Trophoblast cell (in vitro differentiated cells and primary cell): ENCODE measurements around the gene TUBB3.

Experiments used
- DNase-seq, 2 donors: peaks; one replicate each; pipeline ENCODE4 v3.0.0-alpha.2; 2016
- H2AFZ ChIP-seq: 2 replicates; pipeline ENCODE4 v1.6.1; 2013; ENCODE audit warnings: low read length, moderate library complexity, mild to moderate bottlenecking; ENCODE audit not compliant: insufficient read depth, poor library complexity
- H2AK5ac ChIP-seq: 2 replicates; pipeline ENCODE4 v1.6.1; 2013; ENCODE audit warnings: mild to moderate bottlenecking, low read length
- H2BK120ac ChIP-seq: 2 replicates; pipeline ENCODE4 v1.6.1; 2013; ENCODE audit warnings: low read length, mild to moderate bottlenecking, moderate library complexity; ENCODE audit not compliant: insufficient read depth, poor library complexity
- H2BK12ac ChIP-seq: 2 replicates; pipeline ENCODE4 v1.6.1; 2013; ENCODE audit warnings: mild to moderate bottlenecking, low read length, moderate library complexity
- H2BK5ac ChIP-seq: 2 replicates; pipeline ENCODE4 v1.6.1; 2013; ENCODE audit warnings: low read length, low read depth, moderate library complexity, mild to moderate bottlenecking; ENCODE audit not compliant: poor library complexity
- H3K14ac ChIP-seq: 2 replicates; pipeline ENCODE4 v1.6.1; 2013; ENCODE audit warnings: mild to moderate bottlenecking, low read length
- H3K18ac ChIP-seq: 2 replicates; pipeline ENCODE4 v1.6.1; 2013; ENCODE audit warnings: mild to moderate bottlenecking, low read length
- H3K23ac ChIP-seq: 2 replicates; pipeline ENCODE4 v1.6.1; 2013; ENCODE audit warnings: low read length
- H3K27ac ChIP-seq: 2 replicates; pipeline ENCODE4 v1.5.1; 2013; ENCODE audit warnings: low read depth, mild to moderate bottlenecking, inconsistent platforms, low read length, moderate library complexity
- H3K27me3 ChIP-seq: 2 replicates; pipeline ENCODE4 v1.6.1; 2013; ENCODE audit warnings: inconsistent platforms, mild to moderate bottlenecking, low read length, moderate library complexity; ENCODE audit not compliant: insufficient read depth
- H3K36me3 ChIP-seq, 2 experiments: 1 replicate in 1 of 2; 2 replicates in 1 of 2; pipeline ENCODE4 v1.6.1; 2013; ENCODE audit warnings: low read length in 2 of 2, mild to moderate bottlenecking in 2 of 2, moderate library complexity in 1 of 2; ENCODE audit not compliant: insufficient read depth in 2 of 2, control insufficient read depth in 1 of 2
- H3K4ac ChIP-seq: 2 replicates; pipeline ENCODE4 v1.6.1; 2013; ENCODE audit warnings: low read depth, mild to moderate bottlenecking, low read length, moderate library complexity
- H3K4me1 ChIP-seq, 2 experiments: 1 replicate in 1 of 2; 2 replicates in 1 of 2; pipeline ENCODE4 v1.6.1; 2013; ENCODE audit warnings: low read length in 2 of 2, mild to moderate bottlenecking in 2 of 2, moderate library complexity in 1 of 2; ENCODE audit not compliant: insufficient read depth in 2 of 2, control insufficient read depth in 1 of 2
- H3K4me2 ChIP-seq: 2 replicates; pipeline ENCODE4 v1.6.1; 2013; ENCODE audit warnings: inconsistent platforms, mild to moderate bottlenecking, low read length, moderate library complexity
- H3K4me3 ChIP-seq: 2 replicates; pipeline ENCODE4 v1.5.1; 2013; ENCODE audit warnings: mild to moderate bottlenecking, low read depth, low read length, inconsistent platforms
- H3K79me1 ChIP-seq: one replicate; pipeline ENCODE4 v1.6.1; 2013; ENCODE audit warnings: low read length
- H3K79me2 ChIP-seq: 2 replicates; pipeline ENCODE4 v1.6.1; 2013; ENCODE audit warnings: low read length, mild to moderate bottlenecking; ENCODE audit not compliant: control insufficient read depth, insufficient read depth, poor library complexity
- H3K9ac ChIP-seq: 2 replicates; pipeline ENCODE4 v1.6.1; 2013; ENCODE audit warnings: mild to moderate bottlenecking, low read length
- H3K9me3 ChIP-seq: 2 replicates; pipeline ENCODE4 v1.6.1; 2013; ENCODE audit warnings: low read depth, mild to moderate bottlenecking, control low read depth, inconsistent platforms, low read length; ENCODE audit not compliant: insufficient read depth
- H4K12ac ChIP-seq: 2 replicates; pipeline ENCODE4 v1.6.1; 2013; ENCODE audit warnings: low read depth, mild to moderate bottlenecking, low read length, moderate library complexity
- H4K8ac ChIP-seq: 2 replicates; pipeline ENCODE4 v1.6.1; 2013; ENCODE audit warnings: low read depth, mild to moderate bottlenecking, low read length, moderate library complexity
- H4K91ac ChIP-seq: one replicate; pipeline ENCODE4 v1.6.1; 2013; ENCODE audit warnings: low read depth, mild to moderate bottlenecking, low read length, moderate library complexity
- WGBS: extraction: QIAGEN DNeasy Blood & Tissue Kit; methylation state at CpG from one replicate; pipeline ENCODE4 v1.1.7; 2013; ENCODE audit warnings: missing lambda C conversion rate; ENCODE audit not compliant: insufficient read length, insufficient coverage; ENCODE audit errors: extremely low coverage; 5-methylcytosine and 5-hydroxymethylcytosine counted together

The TUBB3 gene

DNA sequence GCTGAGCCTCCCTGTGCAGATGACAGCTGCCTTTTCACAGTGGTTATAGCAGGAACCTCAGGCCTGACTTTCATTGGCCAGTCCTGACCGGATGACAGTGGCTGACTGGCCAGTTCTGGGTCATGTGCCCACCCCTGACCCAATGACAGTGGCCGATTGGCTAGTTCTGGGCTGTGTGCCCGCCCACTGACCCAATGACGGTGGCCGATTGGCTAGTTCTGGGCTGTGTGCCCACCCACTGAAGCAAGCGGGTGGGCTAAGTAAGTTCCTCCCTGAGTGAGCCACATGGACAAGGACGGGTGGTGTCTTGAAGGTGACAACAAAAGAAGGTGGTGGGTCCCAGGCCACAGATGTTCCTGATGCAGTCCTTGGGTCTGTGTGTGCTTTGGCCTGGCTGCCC lies 34.9 kb downstream of the TUBB3 start:
- H3K4me1 ChIP-seq: peaks cover 0 to 5% of the 10 kb centered on the region in 2 experiments
- no peak overlapping the region for H2BK5ac ChIP-seq
- peak in 1 of 2 donors; percentile 14 for DNase-seq
- no peak overlapping the region for H4K12ac ChIP-seq
- peaks cover 2% of the 10 kb centered on the region for H3K9me3 ChIP-seq
- no peak overlapping the region for H3K14ac ChIP-seq
- H3K79me2 ChIP-seq: no peaks in the 10 kb centered on the region
- H2AK5ac ChIP-seq: no peak overlapping the region
- H2BK12ac ChIP-seq: no peak overlapping the region
- no CpG with 5 or more reads among the region's 7 CpGs for WGBS
- H2AFZ ChIP-seq: no peak overlapping the region
- no peak overlapping the region for H3K27ac ChIP-seq
- H4K91ac ChIP-seq: no peak overlapping the region
- no peak overlapping the region for H3K4ac ChIP-seq
- no peak overlapping the region for H3K4me3 ChIP-seq
- H3K79me1 ChIP-seq: no peaks in the 10 kb centered on the region
- H3K27me3 ChIP-seq: no peaks in the 10 kb centered on the region
- H3K18ac ChIP-seq: no peak overlapping the region
- H3K9ac ChIP-seq: no peak overlapping the region
- no peak overlapping the region for H2BK120ac ChIP-seq
- H4K8ac ChIP-seq: no peak overlapping the region
- H3K23ac ChIP-seq: no peak overlapping the region
- H3K36me3 ChIP-seq: peaks cover 48 to 66% of the 10 kb centered on the region in 2 experiments
- H3K4me2 ChIP-seq: no peak overlapping the region

DNA sequence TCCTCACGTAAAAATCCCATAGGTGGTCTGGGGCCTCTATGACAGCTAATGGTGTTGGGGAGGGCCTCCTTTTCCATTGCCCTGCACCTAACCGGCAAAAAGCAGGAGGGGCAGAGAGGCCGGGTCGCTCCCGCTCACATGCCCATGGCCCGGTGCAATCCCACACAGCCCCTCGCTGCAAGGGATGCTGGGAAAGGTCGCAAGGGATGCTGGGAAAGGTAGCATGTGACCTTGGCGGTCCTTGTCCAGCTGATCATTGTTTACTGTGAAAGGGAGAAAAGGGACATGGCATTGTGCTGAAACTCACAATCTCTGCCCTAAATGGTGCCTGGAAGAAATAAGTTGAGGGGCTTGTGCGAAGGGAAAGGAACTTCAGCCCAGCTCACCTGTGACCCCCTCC lies 35.5 kb downstream of the TUBB3 start:
- H2BK120ac ChIP-seq: no peak overlapping the region
- no peak overlapping the region for H3K9ac ChIP-seq
- H2BK12ac ChIP-seq: no peak overlapping the region
- no peak overlapping the region for H4K91ac ChIP-seq
- H3K14ac ChIP-seq: no peak overlapping the region
- WGBS: no CpG with 5 or more reads among the region's 10 CpGs
- no peak overlapping the region for H3K4me3 ChIP-seq
- peaks cover 51 to 71% of the 10 kb centered on the region in 2 experiments for H3K36me3 ChIP-seq
- H3K9me3 ChIP-seq: peaks cover 2% of the 10 kb centered on the region
- H3K27ac ChIP-seq: no peak overlapping the region
- DNase-seq: no peak
- no peak overlapping the region for H4K8ac ChIP-seq
- no peak overlapping the region for H2AFZ ChIP-seq
- H4K12ac ChIP-seq: no peak overlapping the region
- H2AK5ac ChIP-seq: no peak overlapping the region
- no peak overlapping the region for H3K4ac ChIP-seq
- peaks cover 0 to 5% of the 10 kb centered on the region in 2 experiments for H3K4me1 ChIP-seq
- H3K4me2 ChIP-seq: no peak overlapping the region
- no peak overlapping the region for H3K18ac ChIP-seq
- H3K27me3 ChIP-seq: no peaks in the 10 kb centered on the region
- H3K79me1 ChIP-seq: no peaks in the 10 kb centered on the region
- H3K79me2 ChIP-seq: no peaks in the 10 kb centered on the region
- H2BK5ac ChIP-seq: no peak overlapping the region
- no peak overlapping the region for H3K23ac ChIP-seq

DNA sequence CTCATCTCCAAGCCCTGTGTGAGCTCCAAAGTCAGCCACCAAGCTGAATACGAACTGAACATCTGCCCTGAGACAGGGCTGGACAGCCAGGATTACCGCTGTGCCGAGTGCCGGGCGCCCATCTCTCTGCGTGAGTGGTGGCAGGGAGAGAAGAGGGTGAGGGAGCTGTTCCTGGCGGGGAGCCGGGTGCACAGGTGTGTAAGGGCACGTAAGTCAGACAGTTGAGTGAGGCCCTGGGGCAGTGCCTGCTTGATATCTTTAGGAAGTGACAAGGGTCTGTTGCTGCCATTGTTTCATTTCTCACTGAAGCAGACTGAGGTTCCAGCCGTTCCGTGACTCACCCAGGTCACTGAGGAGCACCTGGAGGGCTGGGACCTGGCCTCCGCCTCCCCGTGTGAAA lies 37.8 kb downstream of the TUBB3 start:
- Histone ChIP-seq H3K27me3 (no peaks in the 10 kb centered on the region), H3K4me1 (peaks cover 0 to 5% of the 10 kb centered on the region in 2 experiments), H4K8ac (no peak overlapping the region), H3K9me3 (peaks cover 2% of the 10 kb centered on the region), H3K79me1 (no peaks in the 10 kb centered on the region), H3K9ac (no peak overlapping the region), H3K4ac (no peak overlapping the region), H3K23ac (no peak overlapping the region), H3K4me2 (no peak overlapping the region), H3K27ac (no peak overlapping the region), H3K14ac (no peak overlapping the region), H2BK120ac (no peak overlapping the region), H4K12ac (no peak overlapping the region), H3K18ac (no peak overlapping the region), H2AK5ac (no peak overlapping the region), H2BK5ac (no peak overlapping the region), H3K36me3 (peaks cover 60 to 76% of the 10 kb centered on the region in 2 experiments), H2BK12ac (no peak overlapping the region), H4K91ac (no peak overlapping the region), H2AFZ (no peak overlapping the region), H3K79me2 (no peaks in the 10 kb centered on the region), H3K4me3 (no peak overlapping the region)
- no peak for DNase-seq
- WGBS: no CpG with 5 or more reads among the region's 13 CpGs

DNA sequence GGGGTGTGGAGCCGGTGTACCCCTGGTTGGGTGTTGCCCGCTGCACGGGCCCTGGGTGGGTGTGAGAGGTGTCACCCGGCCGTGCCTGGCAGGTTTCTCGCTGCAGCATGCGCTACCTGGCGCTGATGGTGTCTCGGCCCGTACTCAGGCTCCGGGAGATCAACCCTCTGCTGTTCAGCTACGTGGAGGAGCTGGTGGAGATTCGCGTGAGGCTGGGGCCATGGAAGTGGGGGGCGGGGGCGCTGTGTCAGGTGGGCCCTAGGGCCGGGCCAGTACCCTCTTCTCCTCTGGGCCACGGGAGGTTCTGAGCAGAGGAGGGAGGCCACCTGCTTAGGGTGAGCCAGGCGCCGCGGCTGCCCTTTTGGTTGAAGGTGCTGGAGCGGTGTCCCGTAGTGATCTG lies 38.8 kb downstream of the TUBB3 start:
- no peak overlapping the region for H4K12ac ChIP-seq
- no peak overlapping the region for H2BK120ac ChIP-seq
- peaks cover 63 to 74% of the 10 kb centered on the region in 2 experiments for H3K36me3 ChIP-seq
- no peaks in the 10 kb centered on the region for H3K79me2 ChIP-seq
- WGBS: no CpG with 5 or more reads among the region's 23 CpGs
- H3K4me3 ChIP-seq: no peak overlapping the region
- no peak overlapping the region for H2AK5ac ChIP-seq
- H3K27me3 ChIP-seq: no peaks in the 10 kb centered on the region
- peaks cover 0 to 5% of the 10 kb centered on the region in 2 experiments for H3K4me1 ChIP-seq
- H2BK12ac ChIP-seq: no peak overlapping the region
- no peak overlapping the region for H4K8ac ChIP-seq
- H3K23ac ChIP-seq: no peak overlapping the region
- no peak overlapping the region for H3K18ac ChIP-seq
- H3K79me1 ChIP-seq: no peaks in the 10 kb centered on the region
- no peak overlapping the region for H2BK5ac ChIP-seq
- H3K14ac ChIP-seq: no peak overlapping the region
- no peak overlapping the region for H2AFZ ChIP-seq
- no peak overlapping the region for H4K91ac ChIP-seq
- no peak overlapping the region for H3K4me2 ChIP-seq
- no peak overlapping the region for H3K4ac ChIP-seq
- peaks cover 2% of the 10 kb centered on the region for H3K9me3 ChIP-seq
- H3K27ac ChIP-seq: no peak overlapping the region
- H3K9ac ChIP-seq: no peak overlapping the region
- DNase-seq: no peak
